ENCODE measurements around the gene CBX8.

CBX8 gene

DNA sequence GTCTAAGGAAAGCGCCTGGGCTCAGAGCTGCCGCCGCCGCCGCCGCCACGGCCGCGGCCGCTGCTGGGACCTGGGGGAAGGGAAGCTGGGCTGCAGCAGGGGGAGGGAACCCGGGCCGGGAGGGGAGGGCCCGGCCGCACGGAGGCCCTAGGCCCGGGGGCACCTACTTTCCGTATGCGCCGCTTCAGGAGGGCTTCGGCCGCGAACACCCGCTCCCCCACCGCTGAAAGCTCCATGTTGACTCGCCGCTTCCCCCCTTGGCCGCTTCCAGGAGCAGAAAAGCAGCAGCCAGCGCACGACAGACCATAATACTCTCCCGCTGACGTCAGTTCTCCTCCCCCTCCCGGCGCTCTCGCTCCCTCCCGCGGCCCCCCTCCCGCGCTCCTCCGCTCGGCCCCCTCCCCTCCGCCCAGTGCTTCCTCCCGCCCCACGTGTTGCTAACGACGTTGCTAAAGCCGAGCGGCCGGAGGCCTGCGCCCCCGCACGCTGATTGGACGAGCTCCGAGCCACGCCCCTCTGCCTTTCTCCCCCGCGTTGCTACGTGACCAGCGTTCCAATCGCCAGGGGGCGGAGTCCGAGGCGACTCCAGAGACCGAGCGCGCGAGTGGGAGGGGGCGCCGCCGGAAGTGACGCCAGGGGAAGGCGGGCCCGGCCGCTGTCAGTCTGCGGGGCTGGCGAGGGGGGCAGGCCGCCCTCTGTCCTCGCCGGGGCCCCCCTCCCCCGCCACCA is at the start of gene CBX8:
TSS of gene CBX8 (minus strand) at position 315 of the 729 bp plus-strand sequence. CDS start at position 236, 79 bp downstream.
- peak within 1 kb of the TSS; percentile 79 for H3K27ac ChIP-seq
- TF ChIP-seq, protein P1, sequence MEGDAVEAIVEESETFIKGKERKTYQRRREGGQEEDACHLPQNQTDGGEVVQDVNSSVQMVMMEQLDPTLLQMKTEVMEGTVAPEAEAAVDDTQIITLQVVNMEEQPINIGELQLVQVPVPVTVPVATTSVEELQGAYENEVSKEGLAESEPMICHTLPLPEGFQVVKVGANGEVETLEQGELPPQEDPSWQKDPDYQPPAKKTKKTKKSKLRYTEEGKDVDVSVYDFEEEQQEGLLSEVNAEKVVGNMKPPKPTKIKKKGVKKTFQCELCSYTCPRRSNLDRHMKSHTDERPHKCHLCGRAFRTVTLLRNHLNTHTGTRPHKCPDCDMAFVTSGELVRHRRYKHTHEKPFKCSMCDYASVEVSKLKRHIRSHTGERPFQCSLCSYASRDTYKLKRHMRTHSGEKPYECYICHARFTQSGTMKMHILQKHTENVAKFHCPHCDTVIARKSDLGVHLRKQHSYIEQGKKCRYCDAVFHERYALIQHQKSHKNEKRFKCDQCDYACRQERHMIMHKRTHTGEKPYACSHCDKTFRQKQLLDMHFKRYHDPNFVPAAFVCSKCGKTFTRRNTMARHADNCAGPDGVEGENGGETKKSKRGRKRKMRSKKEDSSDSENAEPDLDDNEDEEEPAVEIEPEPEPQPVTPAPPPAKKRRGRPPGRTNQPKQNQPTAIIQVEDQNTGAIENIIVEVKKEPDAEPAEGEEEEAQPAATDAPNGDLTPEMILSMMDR (IDR thresholded peaks at IDR 0.05), result no peak
- no peak for TF ChIP-seq ZFX (IDR thresholded peaks at IDR 0.05; ENCODE audit: borderline replicate concordance)

DNA sequence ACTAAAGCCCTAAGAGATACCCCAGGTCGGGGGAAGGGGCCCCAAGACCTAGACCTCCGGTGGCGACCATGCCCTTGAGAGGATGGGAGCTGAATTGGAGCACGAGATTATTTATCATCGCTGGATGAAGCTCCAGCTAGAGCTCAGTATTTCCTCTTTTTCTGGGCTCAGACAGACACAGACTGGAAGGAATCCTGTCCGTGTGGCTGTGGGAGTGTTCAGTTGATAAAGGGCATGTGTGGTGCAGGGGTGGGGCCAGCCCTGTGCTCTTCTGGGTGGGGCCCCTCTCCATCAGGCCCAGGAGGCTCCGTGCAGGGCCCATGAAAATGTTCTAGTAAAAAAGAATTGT is 48.7 kb upstream of the CBX8 start:
- TF ChIP-seq ZFX (IDR thresholded peaks at IDR 0.05; ENCODE audit: borderline replicate concordance), result no peak
- TF ChIP-seq, protein P1 (IDR thresholded peaks at IDR 0.05), result no peak
- H3K27ac ChIP-seq, result peak overlapping the region; percentile 63; the same call in 1 of the 2 replicates

DNA sequence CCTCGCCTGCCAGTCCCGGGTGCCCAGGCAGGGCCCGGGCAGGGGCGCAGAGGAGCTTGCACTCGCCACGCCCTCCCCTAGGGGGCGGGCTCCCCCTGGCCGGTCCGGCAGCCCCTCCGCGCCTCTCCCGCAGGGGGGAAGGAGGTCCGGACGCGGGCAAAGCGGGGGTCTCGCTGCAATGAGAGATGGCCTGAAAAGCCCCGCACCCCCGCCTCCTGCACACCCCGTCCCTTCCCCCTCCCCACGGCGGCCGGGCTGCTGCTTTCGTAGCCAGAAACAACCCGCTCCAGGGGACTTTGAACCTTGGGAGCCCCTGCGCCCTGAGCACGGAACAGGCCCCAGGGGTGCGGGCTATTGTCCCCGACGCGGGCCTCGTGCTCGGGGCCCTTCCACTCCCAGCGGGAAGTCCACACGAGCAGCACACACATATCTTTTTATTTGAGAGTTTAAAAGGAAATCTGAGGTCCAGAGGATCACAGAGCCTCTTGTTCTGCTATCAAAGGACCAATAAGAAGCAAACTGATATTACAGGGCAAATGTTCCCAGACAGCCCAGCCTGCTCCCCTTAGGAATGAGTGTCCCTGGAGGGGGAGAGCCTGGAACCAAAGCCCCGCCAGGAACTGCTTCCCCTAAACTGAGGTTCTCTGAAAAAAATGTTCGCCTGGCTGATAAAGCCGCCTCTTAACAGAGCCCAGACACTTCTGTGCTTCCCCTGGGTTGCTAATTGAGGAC is 48.2 kb upstream of the CBX8 start:
- H3K27ac ChIP-seq, result peak overlapping the region; percentile 63
- TF ChIP-seq ZFX (IDR thresholded peaks at IDR 0.05; ENCODE audit: borderline replicate concordance), result no peak
- TF ChIP-seq, protein P1 (IDR thresholded peaks at IDR 0.05), result peak; percentile 92

DNA sequence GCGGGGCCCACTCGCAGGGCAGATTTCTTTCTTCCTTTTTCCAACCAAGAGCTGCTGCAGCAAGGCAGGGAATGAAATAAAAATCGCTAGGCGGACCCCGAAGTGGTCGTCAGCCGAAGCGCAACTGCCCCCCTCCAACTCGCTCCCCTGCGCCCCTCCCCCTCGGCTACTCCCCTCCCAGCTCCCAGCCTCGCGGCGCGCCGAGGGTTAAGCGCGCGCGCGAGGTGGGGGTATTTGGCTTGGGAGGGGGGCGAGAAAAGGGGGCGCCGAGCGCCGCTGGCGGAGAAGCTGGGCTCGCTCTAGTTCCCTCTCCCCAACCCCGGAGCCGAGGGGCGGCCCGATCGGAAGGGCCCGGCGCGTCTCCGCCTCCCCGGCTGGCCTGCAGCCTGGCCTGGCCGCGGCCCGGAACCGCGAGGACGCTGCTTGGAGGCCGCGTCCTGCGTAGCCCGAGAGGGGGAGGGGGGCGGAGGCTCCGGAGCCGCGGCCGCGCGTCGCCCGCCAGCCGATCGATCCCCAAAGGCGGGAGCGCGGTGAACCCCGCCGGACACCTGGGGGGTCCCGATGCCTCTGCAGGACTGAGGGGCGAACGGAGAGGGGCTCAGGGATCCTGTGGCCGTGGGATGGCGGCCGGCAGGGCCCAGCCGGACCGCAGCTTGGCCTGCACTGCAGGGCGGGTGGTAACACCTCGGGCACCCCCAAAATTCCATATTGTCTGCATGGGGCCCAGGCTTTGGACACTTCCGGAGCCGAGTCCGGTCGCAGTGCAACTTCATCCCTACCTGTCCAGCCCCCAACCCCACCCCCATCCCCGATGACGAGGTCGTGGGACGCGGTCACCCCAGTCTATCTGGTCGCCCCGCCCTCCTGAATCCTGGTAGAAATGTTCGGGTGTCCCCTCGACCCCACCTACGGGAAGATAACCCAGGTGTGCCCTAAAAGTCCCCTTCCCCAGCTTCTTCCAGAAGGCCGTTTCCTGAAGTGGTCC is 47.2 kb upstream of the CBX8 start:
- peak overlapping the region; percentile 63 for H3K27ac ChIP-seq
- no peak for TF ChIP-seq ZFX (IDR thresholded peaks at IDR 0.05; ENCODE audit: borderline replicate concordance)
- TF ChIP-seq, protein P1 (IDR thresholded peaks at IDR 0.05), result no peak

DNA sequence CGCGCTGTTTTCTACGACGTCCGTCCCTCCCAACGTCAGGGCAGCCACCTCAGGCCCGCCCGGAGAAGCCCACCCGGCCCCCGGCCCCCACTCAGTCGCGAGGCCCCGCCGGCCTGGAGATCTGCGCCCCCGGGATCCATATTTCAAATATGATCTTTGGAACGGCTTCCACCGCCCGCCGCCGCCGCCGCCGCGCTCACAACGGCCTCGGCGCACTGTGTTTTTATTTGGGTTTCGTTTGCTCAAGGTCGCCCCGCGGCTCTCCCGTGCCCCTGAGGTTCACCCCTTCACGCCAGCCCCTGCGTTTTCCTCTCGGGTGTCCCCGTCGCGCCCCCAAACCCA is 46.6 kb upstream of the CBX8 start:
- TF ChIP-seq, protein P1 (IDR thresholded peaks at IDR 0.05), result no peak
- no peak for TF ChIP-seq ZFX (IDR thresholded peaks at IDR 0.05; ENCODE audit: borderline replicate concordance)
- H3K27ac ChIP-seq, result peak overlapping the region; percentile 63

DNA sequence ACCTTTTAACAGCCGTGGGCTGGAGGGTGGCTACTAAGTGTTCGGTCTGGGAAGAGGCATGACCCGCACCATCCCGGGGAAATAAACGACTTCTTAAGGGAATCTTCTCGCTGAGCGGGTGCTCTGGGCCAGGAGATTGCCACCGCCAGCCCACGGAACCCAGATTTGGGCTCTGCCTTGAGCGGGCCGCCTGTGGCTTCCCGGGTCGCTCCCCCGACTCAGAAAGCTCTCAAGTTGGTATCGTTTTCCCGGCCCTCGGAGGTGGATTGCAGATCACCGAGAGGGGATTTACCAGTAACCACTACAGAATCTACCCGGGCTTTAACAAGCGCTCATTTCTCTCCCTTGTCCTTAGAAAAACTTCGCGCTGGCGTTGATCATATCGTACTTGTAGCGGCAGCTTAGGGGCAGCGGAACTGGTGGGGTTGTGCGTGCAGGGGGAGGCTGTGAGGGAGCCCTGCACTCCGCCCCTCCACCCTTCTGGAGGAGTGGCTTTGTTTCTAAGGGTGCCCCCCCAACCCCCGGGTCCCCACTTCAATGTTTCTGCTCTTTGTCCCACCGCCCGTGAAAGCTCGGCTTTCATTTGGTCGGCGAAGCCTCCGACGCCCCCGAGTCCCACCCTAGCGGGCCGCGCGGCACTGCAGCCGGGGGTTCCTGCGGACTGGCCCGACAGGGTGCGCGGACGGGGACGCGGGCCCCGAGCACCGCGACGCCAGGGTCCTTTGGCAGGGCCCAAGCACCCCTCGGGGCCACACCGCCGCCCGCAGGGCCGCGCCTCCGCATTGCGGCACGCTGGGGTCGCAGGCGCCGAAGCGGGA is 46.0 kb upstream of the CBX8 start:
- H3K27ac ChIP-seq, result peak overlapping the region; percentile 63; the same call in 1 of the 2 replicates
- TF ChIP-seq ZFX (IDR thresholded peaks at IDR 0.05; ENCODE audit: borderline replicate concordance), result no peak
- TF ChIP-seq, protein P1 (IDR thresholded peaks at IDR 0.05), result no peak

Measured in 22Rv1 (cell line).